Stimulated activated CD4-positive, alpha-beta T cell treated with anti-CD3 and anti-CD28 coated beads, Interleukin-2, amount 100 ng/mL, for 24 hours (primary cell): ENCODE data around the gene PPP1R1B.

Experiments
- DNase-seq, 2 donors: peaks; one replicate each; pipeline ENCODE4 v3.0.0-alpha.2; 2020

Gene PPP1R1B

GRCh38 chr17:39658760-39659159, 32.0 kb downstream of the PPP1R1B start:
- no peak for DNase-seq

DNA sequence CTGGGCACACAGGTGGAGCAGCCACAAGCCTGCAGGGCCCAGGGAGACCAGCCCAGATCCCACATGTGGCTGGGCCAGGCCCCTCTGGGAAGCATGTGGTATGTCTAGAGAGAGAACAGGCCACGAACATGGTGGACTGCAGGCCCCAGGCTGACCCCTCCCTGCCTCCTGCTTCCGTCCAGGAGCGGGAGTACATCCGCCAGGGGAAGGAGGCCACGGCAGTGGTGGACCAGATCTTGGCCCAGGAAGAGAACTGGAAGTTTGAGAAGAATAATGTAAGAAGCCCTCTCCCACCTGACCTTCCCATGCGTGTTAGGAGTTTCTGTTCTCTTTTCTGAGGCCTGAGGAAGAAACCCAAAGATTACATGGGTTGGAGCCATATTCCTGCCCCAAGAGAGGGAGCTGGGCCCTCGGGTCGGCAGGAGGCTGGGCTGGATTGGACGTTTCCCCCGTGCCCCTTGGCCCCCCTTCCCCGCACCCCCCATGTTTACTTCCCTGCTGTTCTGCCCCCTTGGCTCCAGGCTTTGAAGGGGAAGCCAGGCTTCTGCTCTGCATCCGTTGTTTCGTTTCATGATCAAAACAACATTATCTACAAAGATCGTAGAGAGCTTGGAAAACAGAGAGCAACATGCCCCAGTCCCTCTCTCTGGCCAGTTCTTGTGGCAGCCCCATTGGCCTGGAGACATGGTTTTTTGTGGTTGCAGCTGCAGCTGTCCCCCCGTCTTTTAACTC, 32.7 kb downstream of the PPP1R1B start:
- no peak for DNase-seq

DNA sequence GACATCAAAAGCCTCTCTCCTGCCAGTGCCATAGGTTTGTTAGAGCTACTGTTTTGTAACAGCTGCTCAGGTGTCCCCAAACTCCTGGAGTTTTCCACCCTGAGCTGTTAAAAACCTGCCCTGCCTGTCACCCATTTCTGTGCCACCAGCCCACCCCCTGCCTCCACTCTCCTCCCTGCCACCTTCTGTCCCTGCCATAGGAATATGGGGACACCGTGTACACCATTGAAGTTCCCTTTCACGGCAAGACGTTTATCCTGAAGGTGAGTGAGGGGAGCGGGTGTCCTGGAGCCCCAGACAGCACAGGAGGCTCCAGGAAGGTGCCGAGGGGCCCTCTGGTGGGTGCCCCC, 33.2 kb downstream of the PPP1R1B start:
- no peak for DNase-seq

GRCh38 chr17:39660397-39661385, 33.9 kb downstream of the PPP1R1B start:
- DNase-seq: no peak

- no peak for DNase-seq
These were observed 35.2 kb downstream of the PPP1R1B start for GRCh38 chr17:39661744-39662541.

- DNase-seq: no peak
These were observed 36.0 kb downstream of the PPP1R1B start for GRCh38 chr17:39662551-39663339.

GRCh38 chr17:39663340-39663687, 36.6 kb downstream of the PPP1R1B start:
- DNase-seq: no peak

- no peak for DNase-seq
These were observed 37.2 kb downstream of the PPP1R1B start for GRCh38 chr17:39663688-39664580.

GRCh38 chr17:39664581-39665561, 38.1 kb downstream of the PPP1R1B start, which contains the start of gene TCAP:
TSS of gene TCAP (plus strand) at chr17:39665349. CDS start at chr17:39665360, 11 bp downstream.
- no peak for DNase-seq

GRCh38 chr17:39665642-39666224, 39.0 kb downstream of the PPP1R1B start:
- DNase-seq: no peak

- DNase-seq: no peak
These were observed 39.5 kb downstream of the PPP1R1B start for GRCh38 chr17:39666231-39666600.

- DNase-seq: no peak
These were observed 40.0 kb downstream of the PPP1R1B start for GRCh38 chr17:39666601-39667261.

DNA sequence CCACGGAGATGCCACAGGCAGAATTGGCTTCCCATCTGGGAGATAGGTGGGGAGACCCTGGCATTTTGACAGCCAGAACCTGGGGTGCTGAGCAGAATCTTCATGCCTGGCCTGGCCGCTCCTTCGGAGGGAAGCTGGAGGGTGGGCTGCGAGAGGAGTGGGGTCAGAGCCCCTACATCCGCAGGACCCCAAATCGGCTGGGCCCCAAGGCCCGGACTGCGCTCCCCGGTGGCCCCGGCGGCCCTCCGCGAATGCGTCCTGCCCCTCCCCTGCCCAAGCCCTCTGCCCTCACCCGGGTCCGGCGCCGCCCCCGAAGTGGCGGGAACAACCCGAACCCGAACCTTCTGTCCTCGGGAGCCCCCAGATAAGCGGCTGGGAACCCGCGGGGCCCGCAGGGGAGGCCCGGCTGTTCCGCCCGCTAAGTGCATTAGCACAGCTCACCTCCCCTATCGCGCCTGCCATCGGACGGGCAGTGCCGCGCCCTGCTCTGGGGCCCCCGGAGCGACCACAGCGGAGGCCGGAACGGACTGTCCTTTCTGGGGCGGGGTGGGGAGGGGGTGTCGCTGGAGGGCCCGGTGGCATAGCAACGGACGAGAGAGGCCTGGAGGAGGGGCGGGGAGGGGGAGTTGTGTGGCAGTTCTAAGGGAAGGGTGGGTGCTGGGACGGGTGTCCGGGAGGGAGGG, 40.7 kb downstream of the PPP1R1B start:
- no peak for DNase-seq

GRCh38 chr17:39667945-39668924, 41.5 kb downstream of the PPP1R1B start, which contains the start of gene PNMT:
TSS of gene PNMT (plus strand) at chr17:39668453. CDS start at chr17:39668476, 23 bp downstream.
- DNase-seq: peak; percentile 80 to 83

GRCh38 chr17:39669897-39670735, 43.4 kb downstream of the PPP1R1B start:
- DNase-seq: no peak

GRCh38 chr17:39670746-39671145, 44.0 kb downstream of the PPP1R1B start:
- DNase-seq: no peak
